Keratinocyte (primary cell): ENCODE results near the gene RAB3B.

Experiments
- EZH2 ChIP-seq: IDR thresholded peaks from one replicate; pipeline ENCODE4 v1.6.1; 2012; ENCODE audit warnings: inconsistent platforms, mild to moderate bottlenecking, low read length, moderate library complexity
- TF ChIP-seq, protein P1 (sequence below), 3 experiments: IDR thresholded peaks in 1 of 3; conservative IDR thresholded peaks in 1 of 3; optimal IDR thresholded peaks in 1 of 3; 2 replicates in 2 of 3; 3 replicates in 1 of 3; pipeline versions ENCODE3 to v1.5.1; 2011; ENCODE audit warnings: low read length in 3 of 3, mild to moderate bottlenecking in 3 of 3, moderate library complexity in 2 of 3, control low read depth in 1 of 3, inconsistent platforms in 1 of 3; ENCODE audit not compliant: insufficient read depth in 2 of 3; ENCODE audit errors: extremely low read depth in 1 of 3

DNA sequence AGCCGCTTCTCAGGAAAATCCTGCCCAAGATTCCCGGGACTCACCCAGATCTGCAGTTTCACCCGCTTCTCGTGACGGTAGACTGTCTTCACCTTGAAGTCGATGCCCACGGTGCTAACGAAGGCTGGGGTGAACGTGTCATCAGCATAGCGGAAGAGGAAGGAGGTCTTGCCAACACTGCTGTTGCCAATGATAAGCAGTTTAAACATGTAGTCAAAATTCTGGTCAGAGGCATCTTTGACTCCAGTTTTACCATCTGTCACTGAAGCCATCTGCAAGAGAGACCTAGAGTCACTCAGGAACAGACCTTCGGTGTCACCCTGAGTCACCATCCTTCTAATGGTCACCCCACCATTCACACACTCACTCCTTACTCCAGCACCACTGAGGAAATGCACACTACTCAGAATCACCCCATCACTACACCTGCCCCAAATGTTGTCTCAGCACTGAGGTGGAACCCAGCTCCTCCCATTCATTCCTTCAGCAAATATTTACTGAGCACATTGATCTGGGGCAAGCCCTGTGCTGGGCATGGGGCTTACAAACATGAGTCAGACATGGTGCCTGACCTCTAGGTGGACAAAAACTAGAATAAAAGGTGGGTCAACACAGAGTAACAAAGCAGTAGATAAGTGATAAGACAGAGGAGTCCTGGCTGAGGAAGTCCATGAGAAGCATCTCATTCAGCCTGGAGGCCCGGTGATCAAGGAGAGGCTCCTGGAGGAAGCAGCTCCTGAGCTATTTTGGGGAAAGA, 13.5 kb downstream of the RAB3B start:
- TF ChIP-seq, protein P1, sequence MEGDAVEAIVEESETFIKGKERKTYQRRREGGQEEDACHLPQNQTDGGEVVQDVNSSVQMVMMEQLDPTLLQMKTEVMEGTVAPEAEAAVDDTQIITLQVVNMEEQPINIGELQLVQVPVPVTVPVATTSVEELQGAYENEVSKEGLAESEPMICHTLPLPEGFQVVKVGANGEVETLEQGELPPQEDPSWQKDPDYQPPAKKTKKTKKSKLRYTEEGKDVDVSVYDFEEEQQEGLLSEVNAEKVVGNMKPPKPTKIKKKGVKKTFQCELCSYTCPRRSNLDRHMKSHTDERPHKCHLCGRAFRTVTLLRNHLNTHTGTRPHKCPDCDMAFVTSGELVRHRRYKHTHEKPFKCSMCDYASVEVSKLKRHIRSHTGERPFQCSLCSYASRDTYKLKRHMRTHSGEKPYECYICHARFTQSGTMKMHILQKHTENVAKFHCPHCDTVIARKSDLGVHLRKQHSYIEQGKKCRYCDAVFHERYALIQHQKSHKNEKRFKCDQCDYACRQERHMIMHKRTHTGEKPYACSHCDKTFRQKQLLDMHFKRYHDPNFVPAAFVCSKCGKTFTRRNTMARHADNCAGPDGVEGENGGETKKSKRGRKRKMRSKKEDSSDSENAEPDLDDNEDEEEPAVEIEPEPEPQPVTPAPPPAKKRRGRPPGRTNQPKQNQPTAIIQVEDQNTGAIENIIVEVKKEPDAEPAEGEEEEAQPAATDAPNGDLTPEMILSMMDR (optimal IDR thresholded peaks at IDR 0.05 in 1 of 3, IDR thresholded peaks at IDR 0.05 in 1 of 3, conservative IDR thresholded peaks at IDR 0.05 in 1 of 3; ENCODE audit: extremely low read depth in 1 of 3, insufficient read depth in 2 of 3, low read length in 3 of 3): no peak
- TF ChIP-seq EZH2: no peak
